Pancreas (tissue), 10 donors: ENCODE measurements around the gene PLCH2. TPM values are rescaled to one million over a fixed set of nuclear protein-coding genes. Genes with fewer than 3 reads are reported as not detected.

ENCODE experiments used
- ATAC-seq, 4 donors: fragments of 200-7000 bp; cut with Tn5 transposase; one replicate each; pipeline versions ENCODE4 v1.8.0 to v1.9.1; 2020; ENCODE audit warnings: mild to moderate bottlenecking in 4 of 4, moderate library complexity in 4 of 4
- DNase-seq, 6 donors: peaks; one replicate each; pipeline ENCODE4 v3.0.0-alpha.2; 2020
- FAIRE-seq: peaks from 2 replicates; lab custom pipeline; 2012; peaks lifted over from hg19 to GRCh38; lab: Jason Lieb, UNC
- H3K27ac ChIP-seq, 4 donors: fragments of 200-600 bp; sonication (generic); 1 replicate in 3 of 4; 2 replicates in 1 of 4; pipeline versions ENCODE4 v1.5.0 to v1.8.0; 2020
- H3K27me3 ChIP-seq, 4 donors: fragments of 200-600 bp; one replicate each; pipeline ENCODE4 v1.8.0; 2021
- H3K36me3 ChIP-seq, 3 donors: fragments of 200-600 bp; sonication (generic) in 1 of 3; one replicate each; pipeline versions ENCODE4 v1.5.0 to v1.8.0; 2020 to 2021
- H3K4me1 ChIP-seq, 3 donors: fragments of 200-600 bp; one replicate each; pipeline ENCODE4 v1.8.0; 2021
- H3K4me3 ChIP-seq, 4 donors: fragments of 200-600 bp; sonication (generic) in 2 of 4; one replicate each; pipeline versions ENCODE4 v1.5.0 to v1.8.0; 2020 to 2021
- H3K9me3 ChIP-seq, 4 donors: fragments of 200-600 bp; one replicate each; pipeline ENCODE4 v1.8.0; 2021
- CTCF ChIP-seq, 4 donors: fragments of 200-600 bp; sonication (generic) in 3 of 4; IDR thresholded peaks; one replicate each; pipeline versions ENCODE4 v1.5.0 to v1.8.0; 2021; ENCODE audit warnings: antibody characterized with exemption in 4 of 4
- WGBS, 2 donors: extraction: QIAGEN DNeasy Blood & Tissue Kit; methylation state at CpG; one replicate each; pipeline ENCODE4 v1.1.7; 2013; 5-methylcytosine and 5-hydroxymethylcytosine counted together
- intact Hi-C, 3 donors: fragments of 100-400 bp; cut with DNase I; formaldehyde crosslinking; loops; one replicate each; pipeline versions ENCODE4 v1.11.1 to v1.14.2; 2022
- polyA plus RNA-seq, 2 donors: library from polyadenylated mRNA; stranded (reverse); fragments of 200-250 nt; gene quantifications; one replicate each; pipeline ENCODE4 v1.2.3, GENCODE V29; 2013
- total RNA-seq, 6 donors: library from RNA; stranded (reverse); fragmentation: NEBNext Ultra II Directional in 4 of 6; extraction: Animal tissue kit (Norgen Biotek cat#: 25700) in 4 of 6; gene quantifications; one replicate each; pipeline versions ENCODE4 v1.2.1 to v1.2.4, GENCODE V29; 2021 to 2023
- donor health status: healthy with polysubstance abuse.
- donor health status: DM: no; HTN: no; CAD: no; lungs with moderate emphysema.
- donor health status: DM: no; HTN: no; CAD: no.
- donor health status: control.
- donor health status: control.
- donor health status: Bipolar disorder and iron deficiency.
- donor health status: DM: yes; HTN: yes; CAD: no.
- donor health status: DM: no; HTN: no; CAD: no.
- donor health status: DM: no; HTN: no; CAD: no.
- donor health status: DM: yes; HTN: yes; CAD: no.

PLCH2 gene
- total and polyA plus RNA-seq, 8 donors = 0.79 to 163 (median 3.3) TPM

GRCh38 chr1:2505461-2505994 is 29.4 kb downstream of the PLCH2 start:
- peaks cover 2 to 19% (median 13%) of the 10 kb centered on the region in 3 donors for H3K36me3 ChIP-seq
- H3K27me3 ChIP-seq = peaks cover 0 to 7% (median 0%) of the 10 kb centered on the region in 4 donors
- FAIRE-seq (no peak), ATAC-seq (no peak), DNase-seq (no peak)
- intact Hi-C loops = no loop called here
- WGBS, 2 donors = 36 to 46% methylated on average over 21 of the region's 21 CpGs
- TF ChIP-seq CTCF (IDR thresholded peaks at IDR 0.05) = no peak
- no peaks in the 10 kb centered on the region for H3K9me3 ChIP-seq
- H3K4me1 ChIP-seq = no peaks in the 10 kb centered on the region
- H3K4me3 ChIP-seq = no peak overlapping the region
- H3K27ac ChIP-seq = no peak overlapping the region

DNA sequence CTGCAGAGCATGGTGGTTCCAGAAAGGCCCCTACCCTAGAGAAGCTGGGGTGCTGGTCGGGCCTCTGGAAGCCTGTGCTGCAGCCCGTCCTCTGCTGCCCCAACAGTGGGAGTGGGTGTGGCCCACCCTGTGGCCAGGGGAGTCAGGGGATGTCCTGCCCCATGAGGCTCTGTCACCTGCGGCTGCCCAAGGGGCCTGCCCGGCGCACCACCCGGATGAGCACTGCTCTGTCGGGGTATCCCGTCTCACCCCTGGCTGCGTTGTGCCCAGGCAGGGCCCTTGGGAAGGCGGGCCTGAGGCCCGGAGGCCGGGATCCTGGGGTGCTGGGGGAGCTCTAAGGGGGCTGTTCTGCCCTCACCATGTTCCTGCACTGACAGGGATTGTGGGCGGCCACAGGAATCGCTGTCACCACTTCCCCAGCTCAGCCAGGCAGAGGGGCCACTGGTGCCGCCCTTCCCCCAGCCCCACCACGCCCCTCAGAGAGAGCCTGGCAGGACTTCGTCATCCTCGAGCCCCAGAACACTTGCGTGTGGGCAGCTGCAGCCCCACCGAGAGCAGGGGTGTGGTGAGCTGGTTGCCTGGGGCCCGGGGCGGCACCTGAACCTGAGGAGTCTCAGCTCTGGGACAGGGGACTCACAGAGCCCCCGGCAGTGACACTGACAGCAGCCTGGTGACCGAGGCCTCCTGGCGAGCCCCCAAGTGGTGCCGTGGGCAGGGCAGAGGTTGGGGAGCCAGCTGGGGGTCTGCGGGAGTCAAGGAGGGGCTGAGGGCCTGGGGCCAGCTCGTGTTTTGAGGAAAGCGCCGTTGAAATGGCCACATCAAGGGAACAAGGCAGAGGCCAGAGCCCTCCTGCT is 30.1 kb downstream of the PLCH2 start:
- Histone ChIP-seq H3K9me3 (no peaks in the 10 kb centered on the region), H3K36me3 (peaks cover 2 to 26% (median 20%) of the 10 kb centered on the region in 3 donors), H3K27ac (no peak overlapping the region), H3K27me3 (peaks cover 0 to 7% (median 0%) of the 10 kb centered on the region in 4 donors), H3K4me1 (no peaks in the 10 kb centered on the region), H3K4me3 (no peak overlapping the region)
- peak in 1 of 4 donors; percentile 6 for ATAC-seq
- no peak for DNase-seq
- no peak for FAIRE-seq
- WGBS, 2 donors = 45 to 53% methylated on average over 29 to 30 of the region's 30 CpGs
- TF ChIP-seq CTCF (IDR thresholded peaks at IDR 0.05) = no peak
- intact Hi-C loops = no loop called here

- no peak overlapping the region for H3K27ac ChIP-seq
- H3K4me1 ChIP-seq = no peaks in the 10 kb centered on the region
- H3K27me3 ChIP-seq = peaks cover 0 to 7% (median 0%) of the 10 kb centered on the region in 4 donors
- intact Hi-C loops = no loop called here
- FAIRE-seq (no peak), DNase-seq (no peak), ATAC-seq (peak in 3 of 4 donors; percentile 7 to 18 (median 14))
- H3K4me3 ChIP-seq = no peak overlapping the region
- WGBS, 2 donors = 62 to 69% methylated on average over 11 to 15 of the region's 15 CpGs
- TF ChIP-seq CTCF (IDR thresholded peaks at IDR 0.05) = no peak
- H3K36me3 ChIP-seq = peaks cover 2 to 34% (median 25%) of the 10 kb centered on the region in 3 donors
- H3K9me3 ChIP-seq = no peaks in the 10 kb centered on the region
These were observed 30.9 kb downstream of the PLCH2 start for GRCh38 chr1:2506901-2507565.

- Histone ChIP-seq H3K4me3 (no peak overlapping the region), H3K36me3 (peaks cover 2 to 41% (median 31%) of the 10 kb centered on the region in 3 donors), H3K4me1 (no peaks in the 10 kb centered on the region), H3K9me3 (no peaks in the 10 kb centered on the region), H3K27me3 (peaks cover 0 to 7% (median 0%) of the 10 kb centered on the region in 4 donors), H3K27ac (no peak overlapping the region)
- TF ChIP-seq CTCF (IDR thresholded peaks at IDR 0.05) = no peak
- intact Hi-C loops = no loop called here
- ATAC-seq (no peak), DNase-seq (no peak), FAIRE-seq (no peak)
- WGBS, 2 donors = 89 to 94% methylated on average over 4 to 6 of the region's 6 CpGs
These were observed 31.7 kb downstream of the PLCH2 start for GRCh38 chr1:2507744-2508155.
